ENCODE data around the gene TGM2. TPM values are rescaled to one million over a fixed set of nuclear protein-coding genes. Genes with fewer than 3 reads are reported as not detected.

The TGM2 gene
- total and polyA plus RNA-seq, 12 donors, result 146 to 993 (median 463) TPM

DNA sequence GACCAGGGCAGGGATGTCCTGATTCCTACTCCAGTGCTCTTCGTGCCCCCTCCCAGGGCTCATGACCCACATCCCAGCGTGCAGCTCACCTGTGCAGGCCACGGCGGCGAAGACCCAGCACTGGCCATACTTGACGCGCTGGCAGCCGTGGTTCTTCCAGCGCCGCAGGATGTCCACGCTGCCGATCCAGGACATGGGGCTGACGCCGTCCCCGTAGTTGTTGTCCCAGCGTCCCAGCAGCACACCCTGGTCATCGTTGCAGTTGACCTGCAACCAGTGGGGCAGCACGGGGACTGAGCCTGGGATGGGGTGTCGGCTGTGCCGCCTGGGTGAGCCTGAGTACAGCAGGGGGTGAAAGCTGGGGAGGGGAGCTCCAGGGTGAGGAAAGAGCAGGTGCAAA is 18.4 kb downstream of the TGM2 start:
- WGBS, 2 donors, result 91 to 95% methylated on average over 20 of the region's 20 CpGs
- no peak for DNase-seq
- Histone ChIP-seq H3K27ac (peak overlapping the region in 2 of 10 donors; percentile 5 to 18), H3K36me3 (peaks cover 0 to 98% (median 75%) of the 10 kb centered on the region in 9 donors), H3K4me3 (no peak overlapping the region), H3K27me3 (no peaks in the 10 kb centered on the region), H3K4me1 (peaks cover 17 to 67% (median 57%) of the 10 kb centered on the region in 9 donors), H3K9me3 (no peaks in the 10 kb centered on the region)
- no peak for ATAC-seq
- intact Hi-C loops (cut with DNase I), result no loop called here
- TF ChIP-seq, protein P1, sequence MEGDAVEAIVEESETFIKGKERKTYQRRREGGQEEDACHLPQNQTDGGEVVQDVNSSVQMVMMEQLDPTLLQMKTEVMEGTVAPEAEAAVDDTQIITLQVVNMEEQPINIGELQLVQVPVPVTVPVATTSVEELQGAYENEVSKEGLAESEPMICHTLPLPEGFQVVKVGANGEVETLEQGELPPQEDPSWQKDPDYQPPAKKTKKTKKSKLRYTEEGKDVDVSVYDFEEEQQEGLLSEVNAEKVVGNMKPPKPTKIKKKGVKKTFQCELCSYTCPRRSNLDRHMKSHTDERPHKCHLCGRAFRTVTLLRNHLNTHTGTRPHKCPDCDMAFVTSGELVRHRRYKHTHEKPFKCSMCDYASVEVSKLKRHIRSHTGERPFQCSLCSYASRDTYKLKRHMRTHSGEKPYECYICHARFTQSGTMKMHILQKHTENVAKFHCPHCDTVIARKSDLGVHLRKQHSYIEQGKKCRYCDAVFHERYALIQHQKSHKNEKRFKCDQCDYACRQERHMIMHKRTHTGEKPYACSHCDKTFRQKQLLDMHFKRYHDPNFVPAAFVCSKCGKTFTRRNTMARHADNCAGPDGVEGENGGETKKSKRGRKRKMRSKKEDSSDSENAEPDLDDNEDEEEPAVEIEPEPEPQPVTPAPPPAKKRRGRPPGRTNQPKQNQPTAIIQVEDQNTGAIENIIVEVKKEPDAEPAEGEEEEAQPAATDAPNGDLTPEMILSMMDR (IDR thresholded peaks at IDR 0.05), result no peak

DNA sequence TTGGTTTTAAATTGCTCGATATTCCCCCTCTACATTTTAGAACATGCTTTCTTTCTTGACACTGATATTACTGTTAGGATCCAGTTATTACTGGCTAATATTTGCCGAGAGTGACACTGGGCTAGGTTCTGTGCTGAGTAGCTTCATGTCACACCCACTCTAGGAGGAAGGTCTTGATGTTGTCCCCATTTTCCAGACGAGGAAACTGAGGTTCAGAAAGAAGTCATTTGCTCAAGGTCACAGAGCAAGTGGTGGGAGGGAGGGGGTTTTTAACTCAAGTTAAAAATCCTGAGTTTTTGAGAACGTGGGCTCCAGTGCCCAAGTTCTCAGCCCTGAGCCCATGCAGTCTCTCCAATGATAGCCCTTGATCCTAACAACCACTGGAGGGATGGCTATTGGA is 18.9 kb downstream of the TGM2 start:
- ATAC-seq (no peak), DNase-seq (no peak)
- WGBS, 2 donors, result 78 to 93% methylated on average over 4 of the region's 4 CpGs
- no peak overlapping the region for H3K4me3 ChIP-seq
- peak overlapping the region in 3 of 10 donors; percentile 5 to 18 (median 9) for H3K27ac ChIP-seq
- intact Hi-C loops (cut with DNase I), result no loop called here
- H3K4me1 ChIP-seq, result peaks cover 17 to 67% (median 54%) of the 10 kb centered on the region in 9 donors
- TF ChIP-seq, protein P1 (IDR thresholded peaks at IDR 0.05), result no peak
- H3K27me3 ChIP-seq, result no peaks in the 10 kb centered on the region
- H3K9me3 ChIP-seq, result no peaks in the 10 kb centered on the region
- H3K36me3 ChIP-seq, result peaks cover 0 to 98% (median 74%) of the 10 kb centered on the region in 9 donors

DNA sequence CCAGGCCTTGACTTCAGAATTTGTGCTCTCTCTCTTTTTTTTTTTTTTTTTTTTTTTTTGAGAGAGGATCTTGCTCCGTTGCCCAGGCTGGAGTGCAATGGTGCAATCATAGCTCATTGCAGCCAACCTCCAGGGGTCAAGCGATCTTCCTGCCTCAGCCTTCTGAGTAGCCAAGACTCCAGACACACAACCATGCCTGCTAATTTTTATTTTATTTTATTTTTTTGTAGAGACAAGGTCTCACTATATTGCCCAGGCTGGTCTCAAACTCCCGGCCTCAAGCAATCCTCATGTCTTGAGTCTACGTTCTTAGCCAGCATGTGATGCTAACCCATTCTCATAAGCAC is 19.4 kb downstream of the TGM2 start:
- intact Hi-C loops (cut with DNase I), result no loop called here
- ATAC-seq (no peak), DNase-seq (no peak)
- TF ChIP-seq, protein P1 (IDR thresholded peaks at IDR 0.05), result no peak
- no peaks in the 10 kb centered on the region for H3K27me3 ChIP-seq
- H3K27ac ChIP-seq, result peak overlapping the region in 4 of 10 donors; percentile 77 to 92 (median 84)
- H3K9me3 ChIP-seq, result no peaks in the 10 kb centered on the region
- no peak overlapping the region for H3K4me3 ChIP-seq
- H3K4me1 ChIP-seq, result peaks cover 17 to 68% (median 52%) of the 10 kb centered on the region in 9 donors
- peaks cover 0 to 98% (median 73%) of the 10 kb centered on the region in 9 donors for H3K36me3 ChIP-seq
- WGBS, 2 donors, result 95 to 97% methylated on average over 4 of the region's 4 CpGs

DNA sequence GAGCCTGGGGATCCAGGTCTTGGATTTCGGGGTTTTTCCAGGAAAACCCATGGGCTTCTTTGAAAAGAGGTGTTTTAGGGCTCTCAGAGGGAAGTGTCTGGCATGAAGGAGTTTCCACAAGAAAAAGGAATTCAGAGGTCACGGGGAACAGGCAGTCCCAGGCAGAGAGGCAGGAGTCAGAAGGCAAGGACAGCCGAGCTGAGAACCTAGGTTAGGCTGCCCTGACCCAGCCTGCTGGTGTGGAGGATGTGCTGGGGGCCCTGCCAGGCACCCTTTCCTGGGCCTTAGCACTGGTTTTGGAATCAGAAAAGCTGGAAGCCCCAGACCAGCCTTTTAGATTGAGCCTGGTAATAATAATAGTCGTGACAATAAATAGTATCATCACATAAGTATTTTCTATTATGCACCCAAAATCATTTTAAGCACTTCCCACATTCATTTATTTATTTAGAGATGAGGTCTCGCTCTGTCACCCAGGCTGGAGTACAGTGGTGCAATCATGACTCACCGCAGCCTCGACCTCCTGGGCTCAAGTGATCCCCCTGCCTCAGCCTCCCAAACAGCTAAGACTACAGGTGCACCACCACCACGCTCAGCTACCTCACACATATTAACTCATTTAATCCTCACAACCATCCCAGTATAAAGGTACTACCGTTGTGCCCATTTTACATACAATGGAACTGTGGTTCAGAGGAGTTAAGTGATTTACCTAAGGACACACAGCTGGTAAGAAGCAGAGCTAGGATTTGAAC is 19.9 kb downstream of the TGM2 start:
- peak overlapping the region; percentile 62 to 92 (median 82) for H3K27ac ChIP-seq
- H3K4me1 ChIP-seq, result peaks cover 20 to 68% (median 56%) of the 10 kb centered on the region in 9 donors
- ATAC-seq, result no peak
- peaks cover 0 to 98% (median 68%) of the 10 kb centered on the region in 9 donors for H3K36me3 ChIP-seq
- 70 to 78% methylated on average over 9 of the region's 9 CpGs for WGBS, 2 donors
- no peaks in the 10 kb centered on the region for H3K9me3 ChIP-seq
- DNase-seq, result no peak
- H3K4me3 ChIP-seq, result no peak overlapping the region
- TF ChIP-seq, protein P1 (IDR thresholded peaks at IDR 0.05), result no peak
- H3K27me3 ChIP-seq, result no peaks in the 10 kb centered on the region
- intact Hi-C loops (cut with DNase I), result no loop called here
